Activated T-cell treated with anti-CD3 and anti-CD28 coated beads for 1 hour (primary cell): ENCODE measurements around the gene RPL36AL.
A peak's percentile ranks its signal among the peaks of the same experiment; 100 is the strongest.
"Not testable (repeated sequence)": the region's sequence is repeated elsewhere in the genome, so short reads cannot be mapped to it uniquely, and the experiment has no call there.

Experiments used
- DNase-seq: peaks from one replicate; pipeline ENCODE4 v3.0.0-alpha.2; 2020; ENCODE audit warnings: low read depth

The RPL36AL gene

DNA sequence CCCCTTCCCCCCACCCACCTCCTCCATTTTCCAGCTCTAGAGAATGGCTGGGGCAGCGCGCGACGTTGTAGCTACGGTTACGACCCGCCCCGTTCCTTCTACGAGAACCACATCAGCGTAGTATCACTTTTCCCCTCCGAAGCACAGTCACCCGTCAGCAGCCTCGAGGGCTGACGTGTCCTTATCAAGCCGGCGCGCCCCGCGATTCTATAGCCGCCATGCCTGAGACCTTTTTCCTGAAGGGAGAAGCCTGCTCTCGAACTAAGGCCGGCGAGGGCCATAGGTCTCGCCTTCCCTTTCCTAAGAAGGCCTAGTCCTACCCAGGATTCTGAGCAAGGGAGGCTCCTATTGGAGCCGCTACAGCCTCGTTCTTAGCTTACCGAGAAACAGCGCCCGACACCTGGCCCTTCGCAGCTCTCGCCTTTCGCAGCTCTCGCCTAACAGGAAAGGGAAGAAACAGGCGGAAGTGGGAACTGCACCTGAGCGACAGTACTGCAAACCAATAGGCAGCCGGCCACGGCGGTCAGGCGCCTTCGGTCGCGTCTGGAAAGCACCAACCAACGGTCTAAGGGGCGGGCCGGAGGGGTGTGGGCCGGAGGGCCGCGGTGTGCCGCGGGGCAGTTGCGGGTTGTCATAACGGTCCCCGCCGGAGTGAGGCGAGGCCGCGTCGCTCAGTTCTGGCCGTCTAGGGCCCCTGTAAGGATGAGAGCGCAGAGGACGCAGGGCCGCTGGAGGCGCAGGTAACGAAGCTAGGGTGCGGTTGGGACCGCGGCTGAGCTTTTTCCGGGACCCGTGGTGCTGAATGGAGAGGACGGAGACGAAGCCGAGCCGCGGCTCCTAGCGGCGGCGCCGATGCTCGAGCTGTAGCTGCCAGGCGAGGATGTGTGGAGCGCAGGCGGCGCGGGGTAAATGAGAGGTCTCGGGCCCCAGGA, at the start of gene RPL36AL, which contains the start of gene MGAT2:
TSS of gene RPL36AL (minus strand) at position 445 of the 932 bp plus-strand sequence. CDS start 1,522 bp downstream, outside the sequence.
TSS of gene MGAT2 (plus strand) at position 618 of the 932 bp plus-strand sequence. CDS start 470 bp downstream, outside the sequence.
- peak; percentile 82 for DNase-seq

DNA sequence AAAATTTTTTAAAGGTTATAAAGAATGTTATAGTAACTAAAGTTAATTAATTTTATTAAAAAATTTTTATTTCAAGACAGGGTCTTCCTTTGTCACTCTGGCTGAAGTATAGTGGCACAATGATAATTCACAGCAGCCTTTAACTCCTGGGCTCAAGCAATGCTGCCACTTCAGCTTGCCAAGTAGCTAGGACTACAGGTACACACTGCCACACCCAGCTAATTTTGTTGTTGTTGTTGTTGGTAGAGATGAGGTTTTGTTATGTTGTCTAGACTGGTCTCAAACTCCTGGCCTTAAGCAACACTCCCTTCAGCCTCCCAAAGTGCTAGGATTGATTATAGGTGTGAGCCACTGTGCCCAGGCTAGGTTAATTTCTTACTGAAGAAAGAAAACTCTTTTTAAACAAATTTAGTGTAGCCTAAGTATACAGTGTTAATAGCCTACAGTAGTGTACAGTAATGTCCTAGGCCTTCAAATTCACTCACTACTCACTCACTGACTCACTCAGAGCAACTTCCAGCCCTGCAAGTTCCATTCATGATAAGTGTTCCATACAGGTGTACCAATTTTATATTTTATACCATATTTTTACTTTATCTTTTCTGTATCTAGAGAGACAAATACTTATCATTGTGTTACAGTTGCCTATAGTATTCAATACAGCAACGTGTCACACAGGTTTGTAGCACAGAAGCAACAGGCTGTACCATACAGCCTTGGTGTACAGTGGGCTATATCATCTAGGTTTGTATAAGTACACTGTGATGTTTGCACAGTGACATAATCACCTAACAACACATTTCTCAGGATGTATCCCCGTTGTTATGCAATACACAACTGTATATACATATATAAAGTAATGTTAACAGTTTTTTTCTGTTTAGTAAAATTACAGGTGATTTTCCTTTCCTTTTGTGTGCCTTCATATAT, 39.4 kb upstream of the RPL36AL start:
- DNase-seq = no peak

DNA sequence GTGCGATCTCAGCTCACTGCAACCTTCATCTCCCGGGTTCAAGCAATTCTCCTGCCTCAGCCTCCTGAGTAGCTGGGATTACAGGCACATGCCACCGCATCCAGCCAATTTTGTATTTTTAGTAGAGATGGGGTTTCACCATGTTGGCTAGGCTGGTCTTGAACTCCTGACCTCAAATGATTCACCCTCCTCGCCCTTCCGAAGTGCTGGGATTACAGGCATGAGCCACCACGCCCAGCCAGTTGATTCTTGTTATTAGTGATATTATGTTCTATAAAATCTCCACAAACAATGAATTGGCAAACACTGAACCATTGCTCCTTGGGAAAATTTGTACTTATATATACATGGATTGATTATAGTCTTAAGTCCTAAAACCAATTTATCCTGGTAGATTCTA, 37.1 kb upstream of the RPL36AL start:
- not testable (repeated sequence) for DNase-seq

- no peak for DNase-seq
These were observed 34.1 kb upstream of the RPL36AL start for GRCh38 chr14:49654511-49654910.

DNA sequence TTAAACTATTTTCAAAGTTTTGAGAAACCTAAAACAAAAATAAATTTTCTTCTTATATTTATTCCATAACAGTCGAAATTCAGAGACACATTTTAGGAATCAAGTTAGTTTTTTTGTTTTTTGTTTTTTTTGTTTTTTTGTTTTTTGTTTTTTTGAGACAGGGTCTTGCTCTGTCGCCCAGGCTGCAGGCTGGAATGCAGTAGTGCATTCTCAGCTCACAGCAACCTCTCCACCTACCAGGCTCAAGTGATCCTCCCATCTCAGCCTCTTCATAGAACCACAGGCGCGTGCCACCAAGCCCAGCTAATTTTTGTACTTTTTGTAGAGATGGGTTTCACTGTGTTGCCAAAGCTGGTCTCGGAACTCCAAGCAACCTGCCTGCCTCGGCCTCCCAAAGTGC, 33.1 kb upstream of the RPL36AL start:
- DNase-seq = no peak

- DNase-seq = no peak
These were observed 21.7 kb upstream of the RPL36AL start for GRCh38 chr14:49642163-49642562.

GRCh38 chr14:49641697-49642129, 21.3 kb upstream of the RPL36AL start:
- DNase-seq = no peak

GRCh38 chr14:49640540-49641417, 20.4 kb upstream of the RPL36AL start:
- no peak for DNase-seq

DNA sequence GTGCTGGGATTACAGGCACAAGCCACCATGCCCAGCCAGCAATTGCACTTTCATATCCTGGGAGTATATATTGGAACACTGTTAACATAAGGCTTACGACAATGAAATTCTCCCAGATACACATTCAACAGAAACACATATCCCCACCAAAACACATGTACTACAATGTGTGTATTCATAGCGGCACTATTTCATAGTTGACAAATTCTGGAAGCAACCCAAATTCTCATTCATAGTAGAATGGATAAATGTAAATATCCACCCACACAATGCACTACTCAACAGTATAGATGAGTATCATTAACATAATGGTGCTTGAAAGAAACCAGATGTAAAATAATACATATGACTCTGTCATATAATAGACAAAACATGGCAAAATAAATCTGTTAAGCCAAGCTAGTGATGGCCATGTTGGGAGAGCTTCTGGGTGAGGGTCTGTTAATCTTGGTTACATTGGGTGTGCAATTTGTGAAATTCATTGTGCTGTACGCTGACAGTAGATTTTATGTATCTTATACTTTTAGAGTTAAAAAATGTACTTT, 17.2 kb upstream of the RPL36AL start:
- no peak for DNase-seq

GRCh38 chr14:49636866-49637265, 16.4 kb upstream of the RPL36AL start:
- DNase-seq = no peak

DNA sequence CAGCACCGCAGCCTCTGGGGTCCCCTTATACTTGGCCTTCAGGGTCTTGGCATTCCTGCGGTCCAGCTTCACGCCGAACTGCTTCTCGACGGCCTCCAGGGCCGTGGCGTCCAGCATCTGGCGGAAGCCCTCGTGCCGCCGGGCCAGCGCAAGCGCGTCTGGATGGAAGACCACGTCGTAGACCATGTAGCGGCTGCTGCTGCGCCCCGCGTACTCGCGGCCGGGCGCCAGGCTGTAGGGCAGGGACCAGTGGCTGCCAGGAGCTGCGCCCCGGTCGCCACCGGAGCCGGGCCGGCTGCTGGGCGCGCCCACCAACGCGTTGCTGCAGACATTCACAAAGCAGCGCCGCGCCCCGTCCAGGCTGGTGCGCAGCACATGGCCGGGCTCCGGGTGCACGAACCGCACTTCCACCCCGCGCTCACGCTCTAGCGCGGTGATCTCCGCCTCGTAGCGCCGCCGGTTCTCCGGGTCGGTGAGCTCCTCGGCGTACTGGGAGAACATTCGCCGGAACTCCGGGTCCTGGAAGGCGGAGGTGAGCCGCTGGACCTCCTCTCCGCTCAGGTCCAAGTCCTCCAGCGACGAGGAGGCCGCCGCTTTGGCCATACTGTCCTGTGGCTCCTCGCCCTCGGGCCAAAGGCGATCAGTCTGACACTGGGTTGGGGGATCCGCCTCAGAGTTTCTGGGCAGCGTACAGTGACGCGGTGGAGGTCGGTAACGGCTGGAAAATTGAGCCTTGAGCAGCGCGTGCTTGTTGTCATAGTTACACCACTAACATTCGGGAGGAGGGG, 14.3 kb upstream of the RPL36AL start, which contains the start of gene DNAAF2:
TSS of gene DNAAF2 (minus strand) at position 698 of the 788 bp plus-strand sequence. CDS start at position 603, 95 bp downstream.
- peak; percentile 49 for DNase-seq

DNA sequence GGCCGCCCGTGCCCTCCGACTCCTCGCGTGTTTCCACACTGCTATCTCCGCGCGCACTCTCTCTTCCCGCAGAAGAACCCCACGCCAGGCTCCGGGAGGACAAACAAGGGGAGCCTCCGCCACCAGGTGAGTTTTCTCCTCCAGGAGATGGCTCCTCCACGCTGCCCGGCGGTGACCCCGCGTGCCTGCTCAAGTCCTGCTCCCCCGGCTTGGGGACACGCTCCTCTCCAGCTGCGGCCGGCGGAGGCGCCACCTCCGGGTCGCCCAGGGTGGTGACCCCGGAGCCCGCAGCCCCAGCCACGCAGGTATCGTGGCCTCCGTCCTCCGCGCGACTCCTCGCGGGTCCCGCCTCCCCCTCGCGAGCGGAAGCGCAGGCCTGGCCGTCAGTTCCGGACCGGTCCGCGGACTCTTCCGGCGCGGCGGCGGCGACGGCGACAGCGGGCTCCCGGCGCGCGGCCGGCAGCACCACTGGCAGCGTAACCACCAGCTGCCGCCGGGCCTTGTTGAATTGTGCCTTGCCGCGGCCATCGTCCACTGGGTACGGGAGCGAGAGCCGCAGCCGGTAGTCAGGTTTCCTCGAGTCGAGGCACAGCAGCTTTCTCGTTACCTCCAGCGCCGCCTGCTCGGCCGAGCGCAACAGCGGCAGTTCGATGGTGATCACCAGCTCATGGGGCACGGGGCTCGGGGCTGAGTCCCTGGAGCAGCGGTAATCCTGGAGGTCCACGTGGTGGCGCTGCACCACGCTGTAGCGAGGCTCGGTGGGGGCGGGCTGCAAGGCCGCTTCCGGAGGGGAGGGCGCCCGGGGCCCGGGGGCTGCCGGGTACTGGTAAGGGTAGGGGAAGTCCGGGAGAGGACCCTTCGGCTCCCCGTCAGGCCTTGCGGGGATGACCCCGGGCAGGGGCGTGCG, 13.5 kb upstream of the RPL36AL start:
- DNase-seq = peak; percentile 90

- DNase-seq = no peak
These were observed 3.8 kb upstream of the RPL36AL start for GRCh38 chr14:49623941-49624839.

GRCh38 chr14:49623387-49623786, 3.0 kb upstream of the RPL36AL start:
- DNase-seq = no peak

DNA sequence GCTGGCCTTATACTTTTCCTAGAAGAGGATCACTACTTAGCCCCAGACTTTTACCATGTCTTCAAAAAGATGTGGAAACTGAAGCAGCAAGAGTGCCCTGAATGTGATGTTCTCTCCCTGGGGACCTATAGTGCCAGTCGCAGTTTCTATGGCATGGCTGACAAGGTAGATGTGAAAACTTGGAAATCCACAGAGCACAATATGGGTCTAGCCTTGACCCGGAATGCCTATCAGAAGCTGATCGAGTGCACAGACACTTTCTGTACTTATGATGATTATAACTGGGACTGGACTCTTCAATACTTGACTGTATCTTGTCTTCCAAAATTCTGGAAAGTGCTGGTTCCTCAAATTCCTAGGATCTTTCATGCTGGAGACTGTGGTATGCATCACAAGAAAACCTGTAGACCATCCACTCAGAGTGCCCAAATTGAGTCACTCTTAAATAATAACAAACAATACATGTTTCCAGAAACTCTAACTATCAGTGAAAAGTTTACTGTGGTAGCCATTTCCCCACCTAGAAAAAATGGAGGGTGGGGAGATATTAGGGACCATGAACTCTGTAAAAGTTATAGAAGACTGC, 1.7 kb upstream of the RPL36AL start:
- DNase-seq = no peak

- DNase-seq = no peak
These were observed 872 bp upstream of the RPL36AL start for GRCh38 chr14:49621114-49621881.

- no peak for DNase-seq
These were observed 696 bp downstream of the RPL36AL start for GRCh38 chr14:49619730-49620129.
